Measurements from ENCODE around the gene PCYT1A. TPM values are rescaled to one million over a fixed set of nuclear protein-coding genes. Genes with fewer than 3 reads are reported as not detected.

The PCYT1A gene
- polyA plus RNA-seq, 1 donor (not counting 4 experiments of a cell fraction or from before 2014, with no cell fraction given) = 108 TPM

DNA sequence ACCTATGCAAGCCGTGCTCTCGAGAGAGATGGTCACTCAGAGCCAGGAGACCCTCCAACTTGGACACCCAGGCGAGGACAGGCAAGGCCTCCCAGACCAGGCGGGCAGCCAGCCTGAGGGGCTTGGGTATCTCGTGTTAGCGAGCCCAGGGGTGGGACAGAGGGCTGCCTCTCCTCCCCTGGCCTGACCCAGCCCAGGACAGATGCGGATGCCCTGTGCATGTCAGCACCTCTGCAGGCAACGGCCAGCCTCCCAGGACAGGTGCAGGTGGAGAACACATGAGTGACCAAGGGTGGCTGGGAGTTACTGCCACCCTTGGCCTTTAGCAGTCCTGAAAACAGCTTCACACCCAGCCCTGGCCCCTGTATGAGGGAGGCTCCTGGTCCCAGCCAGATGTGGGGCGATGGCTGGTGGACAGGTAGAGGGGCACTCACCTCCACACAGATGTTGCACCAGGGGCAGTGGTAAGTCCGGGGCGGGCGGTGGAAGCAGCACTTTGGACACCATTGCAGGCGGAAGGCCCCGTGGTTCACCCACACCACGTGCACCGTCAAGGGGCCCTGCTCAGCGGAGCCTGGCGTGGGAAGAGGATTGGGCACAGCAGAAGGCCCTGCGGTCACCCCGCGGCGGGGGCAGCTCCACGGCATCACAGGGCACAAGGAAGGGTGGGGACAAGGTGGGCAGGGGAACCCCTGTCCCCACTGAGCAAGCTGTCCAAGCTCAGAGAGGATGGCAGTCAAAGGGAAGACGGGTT, 78.4 kb downstream of the PCYT1A start:
- FAIRE-seq = no peak

DNA sequence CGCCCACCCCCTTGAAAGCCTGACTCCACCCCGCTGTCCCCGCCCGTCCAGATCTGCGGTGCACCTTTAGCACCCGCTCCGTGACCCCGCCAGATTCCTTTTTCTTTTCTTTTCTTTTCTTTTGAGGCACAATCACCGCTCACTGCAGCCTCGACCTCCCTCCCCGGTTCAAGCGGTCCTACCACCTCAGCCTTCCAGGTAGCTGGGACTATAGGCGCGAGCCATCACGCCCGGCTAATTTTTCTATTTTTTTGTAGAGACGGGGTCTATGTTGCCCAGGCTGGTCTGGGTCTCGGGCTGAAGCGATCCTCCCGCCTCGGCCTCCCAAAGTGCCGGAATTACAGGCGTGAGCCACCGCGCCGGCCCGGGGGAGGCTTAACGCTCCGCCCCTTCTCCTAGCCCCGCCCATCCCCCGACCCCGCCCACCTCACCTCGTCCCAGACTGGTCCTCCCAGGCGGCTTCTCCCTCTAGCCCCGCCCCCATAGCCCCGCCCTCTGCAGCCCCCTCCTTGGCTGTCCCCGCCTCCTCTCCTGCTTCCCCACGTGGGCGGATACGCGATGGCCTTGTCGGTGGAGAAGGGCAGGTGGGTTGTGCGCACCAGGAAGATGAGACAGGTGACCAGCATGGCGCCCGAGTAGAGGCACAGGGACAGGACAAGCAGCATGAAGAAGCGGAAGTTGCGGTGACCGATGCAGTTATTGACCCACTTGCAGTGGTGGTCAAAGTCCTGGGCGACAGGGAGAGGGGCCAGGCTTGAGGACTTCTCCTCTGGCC, 79.5 kb downstream of the PCYT1A start:
- FAIRE-seq (no peak), DNase-seq (ENCODE audit: low read depth, low spot score) (no peak)
- H3K27me3 ChIP-seq (ENCODE audit: control insufficient read depth, extremely low read depth, insufficient read depth, low read length) = peaks cover 8% of the 10 kb centered on the region
- peak overlapping the region; percentile 4 to 57 (median 29) for H3K4me3 ChIP-seq (ENCODE audit: control insufficient read depth in 2 of 3, extremely low read depth in 1 of 3, insufficient read depth in 2 of 3, low read depth in 1 of 3, low read length in 3 of 3)
- no peaks in the 10 kb centered on the region for H4K20me1 ChIP-seq (ENCODE audit: control insufficient read depth, extremely low read depth, insufficient read depth, low read length)
- no peak overlapping the region for H3K9ac ChIP-seq (ENCODE audit: control insufficient read depth, extremely low read depth, insufficient read depth, low read length)
- H3K4me2 ChIP-seq (ENCODE audit: control insufficient read depth, extremely low read depth, insufficient read depth, low read depth, low read length) = peak overlapping the region; percentile 54
- no peak overlapping the region for H3K27ac ChIP-seq (ENCODE audit: control insufficient read depth, insufficient read depth, low read length)
- TF ChIP-seq EZH2 (IDR thresholded peaks at IDR 0.05; ENCODE audit: low read length) = no peak
- TF ChIP-seq, protein P1, sequence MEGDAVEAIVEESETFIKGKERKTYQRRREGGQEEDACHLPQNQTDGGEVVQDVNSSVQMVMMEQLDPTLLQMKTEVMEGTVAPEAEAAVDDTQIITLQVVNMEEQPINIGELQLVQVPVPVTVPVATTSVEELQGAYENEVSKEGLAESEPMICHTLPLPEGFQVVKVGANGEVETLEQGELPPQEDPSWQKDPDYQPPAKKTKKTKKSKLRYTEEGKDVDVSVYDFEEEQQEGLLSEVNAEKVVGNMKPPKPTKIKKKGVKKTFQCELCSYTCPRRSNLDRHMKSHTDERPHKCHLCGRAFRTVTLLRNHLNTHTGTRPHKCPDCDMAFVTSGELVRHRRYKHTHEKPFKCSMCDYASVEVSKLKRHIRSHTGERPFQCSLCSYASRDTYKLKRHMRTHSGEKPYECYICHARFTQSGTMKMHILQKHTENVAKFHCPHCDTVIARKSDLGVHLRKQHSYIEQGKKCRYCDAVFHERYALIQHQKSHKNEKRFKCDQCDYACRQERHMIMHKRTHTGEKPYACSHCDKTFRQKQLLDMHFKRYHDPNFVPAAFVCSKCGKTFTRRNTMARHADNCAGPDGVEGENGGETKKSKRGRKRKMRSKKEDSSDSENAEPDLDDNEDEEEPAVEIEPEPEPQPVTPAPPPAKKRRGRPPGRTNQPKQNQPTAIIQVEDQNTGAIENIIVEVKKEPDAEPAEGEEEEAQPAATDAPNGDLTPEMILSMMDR (optimal IDR thresholded peaks at IDR 0.05 in 1 of 3, IDR thresholded peaks at IDR 0.05 in 1 of 3, conservative IDR thresholded peaks at IDR 0.05 in 1 of 3; ENCODE audit: extremely low read depth in 1 of 3, insufficient read depth in 2 of 3, low read length in 3 of 3) = no peak
- no peaks in the 10 kb centered on the region for H3K4me1 ChIP-seq (ENCODE audit: control insufficient read depth, extremely low read depth, insufficient read depth, low read length)
- dilution Hi-C loops (cut with MboI; ENCODE audit: extremely low pct_ligation_motif_present, low sequenced_read_pairs) = no loop called here
- H3K79me2 ChIP-seq (ENCODE audit: control insufficient read depth, insufficient read depth, low read length) = no peaks in the 10 kb centered on the region
- no peaks in the 10 kb centered on the region for H3K9me1 ChIP-seq (ENCODE audit: control insufficient read depth, extremely low read depth, insufficient read depth, low read length)
- peak overlapping the region; percentile 26 for H2AFZ ChIP-seq (ENCODE audit: control insufficient read depth, low read length)
- no peaks in the 10 kb centered on the region for H3K9me3 ChIP-seq (ENCODE audit: control insufficient read depth, low read depth, low read length)
- no peaks in the 10 kb centered on the region for H3K36me3 ChIP-seq (ENCODE audit: control insufficient read depth in 2 of 2, extremely low read depth in 1 of 2, insufficient read depth in 2 of 2, low read length in 2 of 2)

More for the DNA sequence above, 78.4 kb downstream of the PCYT1A start:
- Histone ChIP-seq H4K20me1 (ENCODE audit: control insufficient read depth, extremely low read depth, insufficient read depth, low read length) (no peaks in the 10 kb centered on the region), H3K27me3 (ENCODE audit: control insufficient read depth, extremely low read depth, insufficient read depth, low read length) (peaks cover 5% of the 10 kb centered on the region), H3K9me1 (ENCODE audit: control insufficient read depth, extremely low read depth, insufficient read depth, low read length) (no peaks in the 10 kb centered on the region), H2AFZ (ENCODE audit: control insufficient read depth, low read length) (no peak overlapping the region), H3K9ac (ENCODE audit: control insufficient read depth, extremely low read depth, insufficient read depth, low read length) (no peak overlapping the region), H3K4me1 (ENCODE audit: control insufficient read depth, extremely low read depth, insufficient read depth, low read length) (no peaks in the 10 kb centered on the region), H3K79me2 (ENCODE audit: control insufficient read depth, insufficient read depth, low read length) (no peaks in the 10 kb centered on the region), H3K36me3 (ENCODE audit: control insufficient read depth in 2 of 2, extremely low read depth in 1 of 2, insufficient read depth in 2 of 2, low read length in 2 of 2) (no peaks in the 10 kb centered on the region), H3K9me3 (ENCODE audit: control insufficient read depth, low read depth, low read length) (no peaks in the 10 kb centered on the region), H3K4me2 (ENCODE audit: control insufficient read depth, extremely low read depth, insufficient read depth, low read depth, low read length) (no peak overlapping the region), H3K4me3 (ENCODE audit: control insufficient read depth in 2 of 3, extremely low read depth in 1 of 3, insufficient read depth in 2 of 3, low read depth in 1 of 3, low read length in 3 of 3) (no peak overlapping the region), H3K27ac (ENCODE audit: control insufficient read depth, insufficient read depth, low read length) (no peak overlapping the region)
- dilution Hi-C loops (cut with MboI; ENCODE audit: extremely low pct_ligation_motif_present, low sequenced_read_pairs) = no loop called here
- DNase-seq (ENCODE audit: low read depth, low spot score) = no peak
- no peak for TF ChIP-seq EZH2 (IDR thresholded peaks at IDR 0.05; ENCODE audit: low read length)
- TF ChIP-seq, protein P1 (optimal IDR thresholded peaks at IDR 0.05 in 1 of 3, IDR thresholded peaks at IDR 0.05 in 1 of 3, conservative IDR thresholded peaks at IDR 0.05 in 1 of 3; ENCODE audit: extremely low read depth in 1 of 3, insufficient read depth in 2 of 3, low read length in 3 of 3) = no peak

All from keratinocyte (primary cell).